Measurements from ENCODE around the gene DVL3. TPM values are rescaled to one million over a fixed set of nuclear protein-coding genes. Genes with fewer than 3 reads are reported as not detected.

The DVL3 gene
- total RNA-seq, 4 donors from 2014 or later = 28.9 to 45.2 (median 34.4) TPM

DNA sequence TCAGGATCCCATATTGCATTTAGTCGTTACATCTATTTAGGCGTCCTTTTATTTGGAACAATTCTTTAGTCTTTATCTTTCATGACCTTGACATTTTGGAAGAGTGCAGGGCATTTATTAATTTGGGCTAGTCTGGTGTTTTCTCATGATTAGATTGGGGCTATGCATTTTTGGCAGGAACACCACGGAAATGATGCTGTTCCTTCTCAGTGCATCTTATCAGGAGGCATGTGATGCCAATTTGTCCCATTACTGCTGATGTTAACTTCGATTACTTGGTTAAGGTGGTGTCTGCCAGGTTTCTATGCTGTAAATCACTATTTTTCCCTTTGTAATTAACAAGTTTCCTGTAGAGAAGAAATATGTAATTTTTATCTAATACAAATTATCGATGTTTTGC lies 56.1 kb downstream of the DVL3 start:
- H3K36me3 ChIP-seq = no peaks in the 10 kb centered on the region
- WGBS, 2 donors = 75 to 76% methylated on average over 5 of the region's 5 CpGs

DNA sequence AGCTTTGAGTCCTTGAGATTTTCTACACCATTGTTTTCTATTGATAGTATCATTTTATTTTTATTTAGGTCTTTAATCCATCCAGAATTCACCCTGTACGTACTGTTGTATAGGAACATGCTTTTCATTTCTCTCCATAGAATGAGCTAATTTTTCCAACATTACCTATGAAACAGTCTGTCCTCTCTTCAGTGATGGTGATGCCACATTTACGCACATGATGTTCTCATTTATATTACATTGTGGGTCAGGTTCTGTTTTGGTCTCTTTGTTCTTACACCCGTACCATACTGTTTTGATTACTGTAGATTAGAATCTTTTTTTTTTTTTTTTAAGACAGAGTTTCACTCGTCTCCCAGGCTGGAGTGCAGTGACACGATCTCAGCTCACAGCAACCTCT lies 56.5 kb downstream of the DVL3 start:
- H3K27ac ChIP-seq = no peak overlapping the region
- WGBS, 2 donors = 70 to 81% methylated on average over 5 of the region's 5 CpGs
- intact Hi-C loops (cut with DNase I) = no loop called here
- no peak overlapping the region for H3K4me3 ChIP-seq
- TF ChIP-seq POLR2A (IDR thresholded peaks at IDR 0.05) (no peak), CTCF (IDR thresholded peaks at IDR 0.05) (no peak)
- H3K36me3 ChIP-seq = no peaks in the 10 kb centered on the region
- H3K9me3 ChIP-seq = no peaks in the 10 kb centered on the region
- no peaks in the 10 kb centered on the region for H3K4me1 ChIP-seq
- no peak for DNase-seq
- H3K27me3 ChIP-seq = peaks cover 0 to 10% (median 0%) of the 10 kb centered on the region in 4 donors

More for the DNA sequence above, 56.1 kb downstream of the DVL3 start:
- Histone ChIP-seq H3K4me3 (no peak overlapping the region), H3K27ac (no peak overlapping the region), H3K4me1 (no peaks in the 10 kb centered on the region), H3K9me3 (no peaks in the 10 kb centered on the region), H3K27me3 (peaks cover 0 to 13% (median 0%) of the 10 kb centered on the region in 4 donors)
- intact Hi-C loops (cut with DNase I) = no loop called here
- TF ChIP-seq CTCF (IDR thresholded peaks at IDR 0.05) = no peak
- no peak for DNase-seq

- TF ChIP-seq CTCF (IDR thresholded peaks at IDR 0.05) = no peak
- TF ChIP-seq POLR2A (IDR thresholded peaks at IDR 0.05) = no peak
- no peak for DNase-seq
- Histone ChIP-seq H3K36me3 (no peaks in the 10 kb centered on the region), H3K4me3 (no peak overlapping the region), H3K27me3 (peaks cover 0 to 32% (median 0%) of the 10 kb centered on the region in 4 donors), H3K4me1 (no peaks in the 10 kb centered on the region), H3K27ac (no peak overlapping the region), H3K9me3 (no peaks in the 10 kb centered on the region)
- WGBS, 2 donors = 41 to 63% methylated on average over 2 to 4 of the region's 4 CpGs
- intact Hi-C loops (cut with DNase I) = no loop called here
These were observed 63.6 kb downstream of the DVL3 start for GRCh38 chr3:184218814-184219213.

GRCh38 chr3:184222521-184222920 lies 67.3 kb downstream of the DVL3 start:
- no peak overlapping the region for H3K27ac ChIP-seq
- WGBS, 2 donors = 53 to 73% methylated on average over 3 of the region's 3 CpGs
- H3K4me1 ChIP-seq = no peaks in the 10 kb centered on the region
- intact Hi-C loops (cut with DNase I) = no loop called here
- H3K36me3 ChIP-seq = no peaks in the 10 kb centered on the region
- no peaks in the 10 kb centered on the region for H3K9me3 ChIP-seq
- peaks cover 0 to 61% (median 0%) of the 10 kb centered on the region in 4 donors for H3K27me3 ChIP-seq
- H3K4me3 ChIP-seq = no peak overlapping the region
- TF ChIP-seq POLR2A (IDR thresholded peaks at IDR 0.05) (no peak), CTCF (IDR thresholded peaks at IDR 0.05) (no peak)
- no peak for DNase-seq

Other genes starting within 250 kb of the DVL3 start
- gene ABCC5, start 137.5 kb upstream of the DVL3 start, total RNA-seq = 10 to 100 TPM; 34.3 to 50.2 (median 40.4) TPM
- not detected for gene HTR3D, start 123.6 kb upstream of the DVL3 start, total RNA-seq
- not detected for gene HTR3C, start 102.3 kb upstream of the DVL3 start, total RNA-seq
- gene HTR3E, start 58.3 kb upstream of the DVL3 start, total RNA-seq = not detected
- 10 to 100 TPM; 27.2 to 51.5 (median 42.1) TPM for gene EIF2B5, start 20.0 kb upstream of the DVL3 start, total RNA-seq
- gene AP2M1, start 19.5 kb downstream of the DVL3 start, total RNA-seq = 100 to 1,000 TPM; 139 to 212 (median 208) TPM
- gene ABCF3, start 30.8 kb downstream of the DVL3 start, total RNA-seq = 10 to 100 TPM; 31.4 to 63.1 (median 40.5) TPM
- gene VWA5B2, start 74.2 kb downstream of the DVL3 start, total RNA-seq = under 1 TPM in 1 of 4 donors, not detected in 3; 0.22 TPM
- 10 to 100 TPM; 45.8 to 63.9 (median 54.6) TPM for gene ALG3, start 93.6 kb downstream of the DVL3 start, total RNA-seq
- gene EEF1AKMT4, start 94.3 kb downstream of the DVL3 start, total RNA-seq = 10 to 100 TPM in 2 of 4 donors, 1 to 10 TPM in 2; 8.1 to 13.4 (median 10.3) TPM
- gene CAMK2N2, start 106.2 kb downstream of the DVL3 start, total RNA-seq = not detected
- not detected for gene ECE2, start 120.6 kb downstream of the DVL3 start, total RNA-seq
- gene PSMD2, start 143.9 kb downstream of the DVL3 start, total RNA-seq = 100 to 1,000 TPM; 209 to 362 (median 235) TPM
- 100 to 1,000 TPM; 272 to 462 (median 352) TPM for gene EIF4G1, start 159.2 kb downstream of the DVL3 start, total RNA-seq
- gene FAM131A, start 182.2 kb downstream of the DVL3 start, total RNA-seq = 10 to 100 TPM in 2 of 4 donors, 1 to 10 TPM in 2; 7.4 to 20.2 (median 10.4) TPM
- gene CLCN2, start 206.2 kb downstream of the DVL3 start, total RNA-seq = 1 to 10 TPM; 2.1 to 4.2 (median 3.0) TPM
- 10 to 100 TPM; 49.5 to 98.5 (median 64.9) TPM for gene POLR2H, start 206.3 kb downstream of the DVL3 start, total RNA-seq
- gene THPO, start 222.8 kb downstream of the DVL3 start, total RNA-seq = under 1 TPM in 1 of 4 donors, not detected in 3; 0.57 TPM
- 10 to 100 TPM in 1 of 4 donors, 1 to 10 TPM in 1, under 1 TPM in 2; 0.11 to 10.7 (median 2.8) TPM for gene CHRD, start 224.7 kb downstream of the DVL3 start, total RNA-seq

Data from esophagus squamous epithelium (tissue), 5 donors.